CD14-positive monocyte (primary cell): ENCODE measurements around the gene LEMD3. TPM values are rescaled to one million over a fixed set of nuclear protein-coding genes. Genes with fewer than 3 reads are reported as not detected.
A peak's percentile ranks its signal among the peaks of the same experiment; 100 is the strongest.

Experiments
- DNase-seq, 3 donors: peaks; one replicate each; pipeline ENCODE4 v3.0.0-alpha.2; 2011 to 2022
- H2AFZ ChIP-seq: 2 replicates; pipeline ENCODE4 v1.6.0; 2012; ENCODE audit warnings: mild to moderate bottlenecking, low read depth, low read length, inconsistent platforms; ENCODE audit not compliant: insufficient read depth, poor library complexity, severe bottlenecking
- H3K27ac ChIP-seq, 2 donors: 1 replicate in 1 of 2; 2 replicates in 1 of 2; pipeline ENCODE4 v1.5.1; 2012 to 2013; ENCODE audit warnings: low read length in 2 of 2, control low read depth in 1 of 2, inconsistent platforms in 1 of 2, low read depth in 1 of 2, mild to moderate bottlenecking in 1 of 2
- H3K27me3 ChIP-seq, 2 donors: one replicate each; pipeline versions ENCODE4 v1.6.0 to v1.6.1; 2011 to 2013; ENCODE audit warnings: low read length in 2 of 2; ENCODE audit not compliant: control insufficient read depth in 2 of 2, insufficient read depth in 2 of 2
- H3K36me3 ChIP-seq, 2 donors: replicated peaks in 1 of 2; 1 replicate in 1 of 2; 2 replicates in 1 of 2; pipeline versions ENCODE4 v1.5.1 to v1.6.1; 2012 to 2013; ENCODE audit warnings: low read length in 2 of 2, control low read depth in 1 of 2, inconsistent platforms in 1 of 2, mild to moderate bottlenecking in 1 of 2; ENCODE audit not compliant: insufficient read depth in 2 of 2, control insufficient read depth in 1 of 2
- H3K4me1 ChIP-seq, 2 donors: 1 replicate in 1 of 2; 2 replicates in 1 of 2; pipeline versions ENCODE4 v1.5.1 to v1.6.1; 2012 to 2013; ENCODE audit warnings: low read length in 2 of 2, control low read depth in 1 of 2, inconsistent platforms in 1 of 2, mild to moderate bottlenecking in 1 of 2, moderate library complexity in 1 of 2; ENCODE audit not compliant: insufficient read depth in 2 of 2, control insufficient read depth in 1 of 2
- H3K4me2 ChIP-seq: replicated peaks from 2 replicates; pipeline ENCODE3; 2012; ENCODE audit warnings: low read length, moderate library complexity, mild to moderate bottlenecking; ENCODE audit not compliant: poor library complexity, severe bottlenecking; ENCODE audit errors: extremely low read depth
- H3K4me3 ChIP-seq, 3 experiments: fragments of 200-600 bp in 1 of 3; sonication (generic) in 1 of 3; replicated peaks in 1 of 3; 1 replicate in 2 of 3; 2 replicates in 1 of 3; pipeline ENCODE4 v1.5.1; 2011 to 2013; ENCODE audit warnings: low read length in 3 of 3, mild to moderate bottlenecking in 3 of 3, control low read depth in 2 of 3, low read depth in 2 of 3, inconsistent platforms in 1 of 3, moderate library complexity in 1 of 3
- H3K79me2 ChIP-seq: 2 replicates; pipeline ENCODE4 v1.6.0; 2012; ENCODE audit warnings: mild to moderate bottlenecking, control low read depth, inconsistent platforms, low read length, moderate library complexity; ENCODE audit not compliant: insufficient read depth
- H3K9ac ChIP-seq: 2 replicates; pipeline ENCODE4 v1.6.0; 2017; ENCODE audit warnings: low read length, mild to moderate bottlenecking; ENCODE audit not compliant: insufficient read depth, poor library complexity, severe bottlenecking
- H3K9me3 ChIP-seq, 2 donors: replicated peaks in 1 of 2; 1 replicate in 1 of 2; 2 replicates in 1 of 2; pipeline versions ENCODE4 v1.5.1 to v1.6.1; 2012 to 2013; ENCODE audit warnings: low read length in 2 of 2, control low read depth in 1 of 2; ENCODE audit not compliant: control insufficient read depth in 1 of 2, insufficient read depth in 1 of 2
- H4K20me1 ChIP-seq: 2 replicates; pipeline ENCODE4 v1.6.0; 2012; ENCODE audit warnings: mild to moderate bottlenecking, low read length, control low read depth, moderate library complexity; ENCODE audit not compliant: insufficient read depth
- H3K27ac Mint-ChIP-seq, 7 donors: one replicate each; pipeline ENCODE4 v1.8.0; 2020; ENCODE audit warnings: mild to moderate bottlenecking in 7 of 7, mixed read lengths in 7 of 7, moderate library complexity in 6 of 7, inconsistent platforms in 2 of 7
- H3K27me3 Mint-ChIP-seq, 3 donors: one replicate each; pipeline ENCODE4 v1.8.0; 2021 to 2022; ENCODE audit warnings: low read depth in 3 of 3, mild to moderate bottlenecking in 3 of 3, mixed read lengths in 3 of 3, moderate library complexity in 3 of 3, inconsistent platforms in 1 of 3
- H3K36me3 Mint-ChIP-seq, 2 donors: one replicate each; pipeline ENCODE4 v1.8.0; 2020; ENCODE audit warnings: mixed read lengths in 2 of 2, inconsistent platforms in 1 of 2, mild to moderate bottlenecking in 1 of 2
- H3K4me1 Mint-ChIP-seq: one replicate; pipeline ENCODE4 v1.8.0; 2020; ENCODE audit warnings: mild to moderate bottlenecking, mixed read lengths
- H3K4me3 Mint-ChIP-seq, 2 donors: one replicate each; pipeline ENCODE4 v1.8.0; 2020; ENCODE audit warnings: mild to moderate bottlenecking in 2 of 2, mixed read lengths in 2 of 2, moderate library complexity in 1 of 2
- H3K9me3 Mint-ChIP-seq, 7 donors: one replicate each; pipeline ENCODE4 v1.8.0; 2020 to 2022; ENCODE audit warnings: mixed read lengths in 7 of 7, mild to moderate bottlenecking in 6 of 7, moderate library complexity in 6 of 7, inconsistent platforms in 2 of 7
- CTCF ChIP-seq: fragments of 200-600 bp; IDR thresholded peaks from one replicate; pipeline ENCODE4 v1.8.0; 2022; ENCODE audit warnings: antibody characterized with exemption, mild to moderate bottlenecking
- WGBS: methylation state at CpG from one replicate; pipeline ENCODE4 v1.1.5; 2013; ENCODE audit warnings: missing lambda C conversion rate; ENCODE audit not compliant: insufficient coverage; 5-methylcytosine and 5-hydroxymethylcytosine counted together
- intact Hi-C, 2 donors: fragments of 100-400 bp; cut with micrococcal nuclease; formaldehyde crosslinking; loops; one replicate each; pipeline versions ENCODE4 v1.15.0 to v1.15.1; 2023
- polyA plus RNA-seq, 3 donors: library from polyadenylated mRNA; depleted of rRNA in 1 of 3; unstranded in 2 of 3; stranded (reverse) in 1 of 3; fragments of 300-500 nt in 2 of 3; fragments of >200 nt in 1 of 3; fragmentation: Illumina TruSeq in 2 of 3; gene quantifications; 1 replicate in 2 of 3; 2 replicates in 1 of 3; pipeline ENCODE4 v1.2.3, GENCODE V29; 2012 to 2021

The LEMD3 gene
- polyA plus RNA-seq, 3 donors: 11.3 to 12.3 (median 11.7) TPM

- DNase-seq: no peak
- Histone ChIP-seq H3K27ac (no peak overlapping the region), H3K4me1 (no peaks in the 10 kb centered on the region), H4K20me1 (peaks cover 75% of the 10 kb centered on the region), H3K27me3 (no peaks in the 10 kb centered on the region), H3K4me2 (no peak overlapping the region), H3K36me3 (peaks cover 3 to 30% of the 10 kb centered on the region in 2 donors), H3K9ac (no peak overlapping the region), H3K9me3 (no peaks in the 10 kb centered on the region), H2AFZ (no peak overlapping the region), H3K4me3 (no peak overlapping the region), H3K79me2 (peaks cover 87% of the 10 kb centered on the region)
- TF ChIP-seq CTCF: no peak
- Mint-ChIP-seq H3K27ac (no peak overlapping the region), H3K9me3 (no peaks in the 10 kb centered on the region), H3K4me1 (peaks cover 19% of the 10 kb centered on the region), H3K36me3 (peaks cover 12 to 19% of the 10 kb centered on the region in 2 donors), H3K4me3 (no peak overlapping the region), H3K27me3 (no peaks in the 10 kb centered on the region)
- intact Hi-C loops: no loop called here
- WGBS: no CpG with 5 or more reads among the region's 3 CpGs
Observed at GRCh38 chr12:65182012-65182739, 12.8 kb downstream of the LEMD3 start.

DNA sequence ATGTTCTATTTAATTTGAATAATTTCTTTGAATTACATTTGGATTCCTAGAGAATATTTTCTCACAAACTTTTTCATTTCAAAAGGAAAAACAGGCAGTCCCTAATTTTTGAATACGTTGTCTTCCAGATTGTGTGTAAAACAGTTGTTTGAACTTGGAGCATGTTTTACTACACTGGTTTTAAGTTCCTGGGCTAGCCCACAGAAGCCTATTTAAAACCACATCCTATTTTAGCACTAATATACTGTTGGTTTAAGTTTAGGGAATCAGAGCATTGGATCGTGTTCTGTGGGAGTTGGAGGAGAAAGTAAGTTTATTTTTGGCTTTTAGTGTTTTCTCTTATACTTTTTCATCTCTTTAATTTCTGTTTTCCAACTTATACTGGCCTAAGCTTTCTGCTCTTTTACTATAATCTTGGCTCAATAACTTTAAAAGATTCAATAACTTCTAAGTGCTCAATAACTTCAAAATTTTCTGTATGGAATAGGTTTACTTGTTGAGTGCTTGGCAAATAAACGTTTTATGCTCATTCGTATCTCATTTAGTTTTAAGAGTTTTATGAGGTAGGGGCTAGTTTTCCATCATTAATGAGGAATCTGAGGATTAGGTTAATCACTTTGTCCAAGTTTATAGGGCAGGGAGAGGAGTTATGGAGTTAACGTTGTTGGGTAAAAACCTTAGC is 14.9 kb downstream of the LEMD3 start:
- H3K4me1 Mint-ChIP-seq: peaks cover 36% of the 10 kb centered on the region
- no CpG with 5 or more reads among the region's 5 CpGs for WGBS
- peaks cover 0 to 5% of the 10 kb centered on the region in 2 donors for H3K4me1 ChIP-seq
- H3K9me3 ChIP-seq: no peaks in the 10 kb centered on the region
- H3K9me3 Mint-ChIP-seq: no peaks in the 10 kb centered on the region
- H2AFZ ChIP-seq: no peak overlapping the region
- peaks cover 81% of the 10 kb centered on the region for H4K20me1 ChIP-seq
- no peak overlapping the region for H3K4me3 Mint-ChIP-seq
- H3K9ac ChIP-seq: no peak overlapping the region
- H3K27ac Mint-ChIP-seq: peak overlapping the region in 1 of 7 donors; percentile 20
- no peak for DNase-seq
- no peak for TF ChIP-seq CTCF
- no peaks in the 10 kb centered on the region for H3K27me3 ChIP-seq
- intact Hi-C loops: no loop called here
- H3K36me3 ChIP-seq: peaks cover 0 to 15% of the 10 kb centered on the region in 2 donors
- H3K36me3 Mint-ChIP-seq: peaks cover 14 to 20% of the 10 kb centered on the region in 2 donors
- H3K27ac ChIP-seq: no peak overlapping the region
- no peaks in the 10 kb centered on the region for H3K27me3 Mint-ChIP-seq
- H3K4me2 ChIP-seq: no peak overlapping the region
- H3K79me2 ChIP-seq: peaks cover 89% of the 10 kb centered on the region
- no peak overlapping the region for H3K4me3 ChIP-seq
